Activated T-helper 17 cell treated with anti-CD3 and anti-CD28 coated beads, Interleukin-2, amount 50 U/mL, for 72 hours (primary cell): Measurements from ENCODE around the gene MOB3C. TPM values are rescaled to one million over a fixed set of nuclear protein-coding genes. Genes with fewer than 3 reads are reported as not detected.

Experiments
- ATAC-seq: fragments of 150-1000 bp; cut with Tn5 transposase; replicated peaks from 2 replicates; pipeline ENCODE4 v1.10.0; 2021; ENCODE audit warnings: mild to moderate bottlenecking, moderate library complexity
- H3K27ac Mint-ChIP-seq: one replicate; pipeline ENCODE4 v1.8.0; 2022; ENCODE audit warnings: mixed read lengths
- H3K27me3 Mint-ChIP-seq: one replicate; pipeline ENCODE4 v1.8.0; 2022; ENCODE audit warnings: mixed read lengths
- H3K36me3 Mint-ChIP-seq: one replicate; pipeline ENCODE4 v1.8.0; 2022; ENCODE audit warnings: low read depth, mild to moderate bottlenecking, mixed read lengths
- H3K4me1 Mint-ChIP-seq: one replicate; pipeline ENCODE4 v1.8.0; 2022; ENCODE audit warnings: mixed read lengths
- H3K4me3 Mint-ChIP-seq: one replicate; pipeline ENCODE4 v1.8.0; 2022; ENCODE audit warnings: mild to moderate bottlenecking, mixed read lengths
- H3K9me3 Mint-ChIP-seq: one replicate; pipeline ENCODE4 v1.8.0; 2022; ENCODE audit warnings: mixed read lengths
- total RNA-seq, 2 donors: library from RNA; stranded (reverse); gene quantifications; one replicate each; pipeline ENCODE4 v1.2.3, GENCODE V29; 2022

MOB3C gene
- total RNA-seq, 2 donors from 2014 or later: 13.7 to 20.9 TPM

DNA sequence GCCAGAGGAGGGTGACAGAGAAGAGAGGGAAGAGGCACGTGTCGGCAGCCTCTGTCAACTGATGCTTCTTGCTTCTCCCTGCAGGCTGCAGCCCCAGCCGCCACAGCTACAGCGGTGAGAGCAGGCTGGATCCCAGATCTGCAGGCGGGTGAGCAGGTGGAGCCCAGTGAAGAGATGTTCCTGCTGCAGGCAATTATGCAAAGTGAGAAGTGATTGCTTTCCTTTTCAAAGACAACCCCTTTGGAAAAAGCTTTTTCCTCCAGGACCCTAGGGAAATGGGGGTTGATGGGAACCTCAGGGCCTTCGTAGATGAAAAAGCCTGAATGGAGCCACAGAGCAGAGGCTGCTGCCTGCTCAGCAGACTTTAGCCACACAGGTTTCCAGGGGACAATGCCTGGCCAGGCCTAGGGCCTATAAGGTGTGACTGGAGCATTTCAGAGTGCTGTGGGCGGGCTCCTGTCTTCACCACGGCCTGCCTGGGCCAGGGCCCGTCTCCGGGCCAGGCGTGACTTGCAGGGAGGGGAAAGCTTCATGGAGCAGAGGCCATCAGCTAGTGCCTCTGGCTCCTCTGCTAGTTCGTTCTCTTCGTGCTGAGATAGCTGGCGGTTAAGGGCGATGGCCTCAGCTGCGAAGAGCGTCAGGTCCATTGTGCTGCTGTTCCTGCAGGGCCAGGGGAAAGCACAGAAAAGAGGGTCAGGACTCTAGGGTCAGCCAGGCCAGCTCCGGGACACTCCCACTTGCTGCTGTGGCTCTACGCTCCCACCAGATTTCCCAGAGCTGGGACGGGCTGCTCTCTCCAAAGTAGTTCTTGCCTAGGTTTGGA, 58.3 kb downstream of the MOB3C start:
- ATAC-seq: no peak
- Mint-ChIP-seq H3K36me3 (peaks cover 52% of the 10 kb centered on the region), H3K4me1 (no peaks in the 10 kb centered on the region), H3K4me3 (no peak overlapping the region), H3K27me3 (no peaks in the 10 kb centered on the region), H3K9me3 (no peaks in the 10 kb centered on the region), H3K27ac (peak overlapping the region; percentile 52)

Other genes with a start within 250 kb of the MOB3C start
- gene FAAH, start 222.5 kb downstream of the MOB3C start, total RNA-seq: 1 to 10 TPM; 2.1 to 5.6 TPM
- gene DMBX1, start 127.0 kb downstream of the MOB3C start, total RNA-seq: under 1 TPM; 0.43 to 0.58 TPM
- not detected for gene KNCN, start 65.2 kb downstream of the MOB3C start, total RNA-seq
- gene MKNK1, start 12.5 kb downstream of the MOB3C start, total RNA-seq: 10 to 100 TPM; 59.2 to 83.7 TPM
- 10 to 100 TPM; 33.4 to 42.6 TPM for gene ATPAF1, start 51.6 kb upstream of the MOB3C start, total RNA-seq
- gene TEX38, start 55.0 kb upstream of the MOB3C start, total RNA-seq: under 1 TPM in 1 of 2 donors, not detected in 1; 0.26 TPM
- 10 to 100 TPM; 45.6 to 53.8 TPM for gene EFCAB14, start 102.3 kb upstream of the MOB3C start, total RNA-seq
- under 1 TPM in 1 of 2 donors, not detected in 1; 0.56 TPM for gene CYP4B1, start 182.2 kb upstream of the MOB3C start, total RNA-seq